AG04450 (cell line): ENCODE data around the gene KAT7. TPM values are rescaled to one million over a fixed set of nuclear protein-coding genes. Genes with fewer than 3 reads are reported as not detected.

Source experiments
- CTCF ChIA-PET: fragments of 300-600, 350-600 bp; formaldehyde crosslinking; extraction: SDS; loops from one replicate; lab custom pipeline; 2022; ENCODE audit warnings: antibody characterized with exemption, inconsistent platforms; lab: Charles Lee
- POLR2A ChIA-PET: fragments of 350-600 bp; formaldehyde crosslinking; extraction: SDS; loops from one replicate; lab custom pipeline; 2021; ENCODE audit warnings: antibody characterized with exemption, inconsistent platforms; lab: Yijun Ruan, JAX
- DNase-seq: peaks from one replicate; pipeline ENCODE4 v3.0.0-alpha.2; 2011; ENCODE audit warnings: low read depth, low spot score
- H3K27ac ChIP-seq: one replicate; pipeline ENCODE4 v1.5.1; 2012; ENCODE audit warnings: low read depth, low read length, control low read depth
- H3K27me3 ChIP-seq: one replicate; pipeline ENCODE4 v1.6.0; 2012; ENCODE audit warnings: low read length; ENCODE audit not compliant: control insufficient read depth, insufficient read depth
- H3K4me3 ChIP-seq: 2 replicates; pipeline ENCODE4 v1.5.1; 2011; ENCODE audit warnings: mild to moderate bottlenecking, low read depth, low read length, control low read depth
- H3K9me3 ChIP-seq: 2 replicates; pipeline ENCODE4 v1.5.1; 2012; ENCODE audit warnings: low read length; ENCODE audit not compliant: control insufficient read depth, insufficient read depth
- polyA minus RNA-seq: library from RNA; depleted of rRNA, polyadenylated mRNA; stranded (reverse); fragments of >200 nt; gene quantifications from 2 replicates; pipeline ENCODE4 v1.2.3, GENCODE V29; 2011; rRNA and poly(A)+ RNA removed
- polyA plus RNA-seq: library from polyadenylated mRNA; depleted of rRNA; stranded (reverse); fragments of >200 nt; gene quantifications from 2 replicates; pipeline ENCODE4 v1.2.3, GENCODE V29; 2011; rRNA removed
- TF ChIP-seq, protein P1 (sequence below): IDR thresholded peaks from 2 replicates; pipeline ENCODE4 v1.5.1; 2011; ENCODE audit warnings: low read depth, low read length, control low read depth, inconsistent platforms

The KAT7 gene
- polyA plus RNA-seq (26.5 and 27.0 TPM in 2 replicates), polyA minus RNA-seq (31.9 and 34.9 TPM in 2 replicates)

DNA sequence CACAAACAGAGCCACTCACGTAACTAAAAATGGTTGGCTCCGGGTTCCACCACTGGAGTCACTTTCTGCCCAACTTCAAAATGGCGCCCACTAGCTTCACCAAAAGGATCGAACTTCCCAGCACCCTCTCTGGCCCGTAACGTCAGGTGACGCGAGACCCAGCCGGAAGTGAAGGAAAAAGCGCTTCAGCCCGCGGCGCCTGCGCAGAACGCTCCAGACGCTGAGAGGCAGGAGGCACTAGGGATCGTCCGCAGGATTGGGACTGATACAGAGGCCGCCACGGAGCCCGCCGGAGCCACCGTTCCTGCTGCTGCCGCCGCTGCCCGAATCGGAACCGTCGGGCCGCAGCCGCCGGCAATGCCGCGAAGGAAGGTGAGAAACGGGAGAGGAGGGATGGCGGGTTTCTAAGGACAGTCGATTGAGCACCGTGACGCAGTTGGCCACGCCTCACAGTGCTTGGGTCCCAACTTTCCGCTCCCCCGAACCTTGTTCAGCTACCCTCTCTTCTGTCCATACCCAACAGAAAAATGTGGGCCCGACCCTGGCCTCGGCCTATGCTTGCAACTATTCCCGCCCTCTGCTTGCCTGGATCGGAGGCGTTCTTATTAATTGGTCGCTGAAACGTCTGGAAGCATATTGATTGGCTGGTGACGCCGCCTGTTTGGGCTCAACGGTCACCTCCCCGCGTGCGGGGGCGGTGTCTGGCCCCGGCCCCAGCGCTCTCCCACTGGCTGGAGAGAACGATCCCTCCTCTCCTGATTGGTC is at the start of gene KAT7:
Gene KAT7 (plus strand): TSS at position 204 of the 765 bp plus-strand sequence. CDS start 154 bp downstream, at position 358.
- Histone ChIP-seq H3K27ac (peak within 1 kb of the TSS; percentile 98), H3K9me3 (peaks cover 2% of the 10 kb centered on the region; the same call in 1 of the 2 replicates), H3K4me3 (peak within 1 kb of the TSS; percentile 99), H3K27me3 (no peaks in the 10 kb centered on the region)
- ChIA-PET POLR2A (interaction anchor here (0.5 to 1.7 kb wide), 5 partner anchors 12 to 80 kb away, joined by 3 to 10 read pairs (median 4); partner anchors contain the start of genes FAM117A and SLC35B1), CTCF (no interaction called here)
- peak; percentile 98 for DNase-seq
- TF ChIP-seq, protein P1, sequence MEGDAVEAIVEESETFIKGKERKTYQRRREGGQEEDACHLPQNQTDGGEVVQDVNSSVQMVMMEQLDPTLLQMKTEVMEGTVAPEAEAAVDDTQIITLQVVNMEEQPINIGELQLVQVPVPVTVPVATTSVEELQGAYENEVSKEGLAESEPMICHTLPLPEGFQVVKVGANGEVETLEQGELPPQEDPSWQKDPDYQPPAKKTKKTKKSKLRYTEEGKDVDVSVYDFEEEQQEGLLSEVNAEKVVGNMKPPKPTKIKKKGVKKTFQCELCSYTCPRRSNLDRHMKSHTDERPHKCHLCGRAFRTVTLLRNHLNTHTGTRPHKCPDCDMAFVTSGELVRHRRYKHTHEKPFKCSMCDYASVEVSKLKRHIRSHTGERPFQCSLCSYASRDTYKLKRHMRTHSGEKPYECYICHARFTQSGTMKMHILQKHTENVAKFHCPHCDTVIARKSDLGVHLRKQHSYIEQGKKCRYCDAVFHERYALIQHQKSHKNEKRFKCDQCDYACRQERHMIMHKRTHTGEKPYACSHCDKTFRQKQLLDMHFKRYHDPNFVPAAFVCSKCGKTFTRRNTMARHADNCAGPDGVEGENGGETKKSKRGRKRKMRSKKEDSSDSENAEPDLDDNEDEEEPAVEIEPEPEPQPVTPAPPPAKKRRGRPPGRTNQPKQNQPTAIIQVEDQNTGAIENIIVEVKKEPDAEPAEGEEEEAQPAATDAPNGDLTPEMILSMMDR, result no peak

DNA sequence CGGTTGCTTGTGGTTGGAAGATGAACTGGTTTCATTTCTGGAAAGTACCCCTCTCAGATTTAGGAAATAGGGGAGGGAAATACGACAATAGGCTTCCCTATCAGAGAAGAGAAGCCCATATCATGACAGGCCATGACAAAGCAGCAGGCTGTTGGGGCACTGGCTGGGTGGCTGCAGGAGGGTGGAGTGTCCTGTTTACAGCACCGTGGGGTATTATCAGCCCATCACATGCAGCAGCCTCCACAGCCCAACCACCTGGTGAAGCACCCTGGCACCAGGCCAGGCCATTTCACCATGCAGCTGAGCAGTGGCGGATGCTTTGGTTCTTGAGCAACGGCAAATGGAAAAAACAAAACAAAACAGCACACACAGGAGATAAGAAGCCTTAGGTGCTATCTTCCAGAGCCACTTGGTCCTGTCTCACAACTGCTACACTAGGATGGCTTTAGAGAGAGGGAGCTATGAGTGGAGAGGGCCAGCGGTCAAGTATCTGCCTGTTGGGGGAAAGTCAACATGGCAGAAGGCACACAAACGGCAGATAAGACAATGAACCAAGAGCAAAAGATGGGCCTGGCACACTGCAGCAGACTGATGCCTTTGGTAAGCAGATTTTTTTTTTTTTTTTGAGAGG is 48.7 kb upstream of the KAT7 start:
- CTCF ChIA-PET, result no interaction called here
- Histone ChIP-seq H3K9me3 (no peaks in the 10 kb centered on the region), H3K27me3 (peaks cover 5% of the 10 kb centered on the region), H3K27ac (no peak overlapping the region), H3K4me3 (no peak overlapping the region)
- no peak for DNase-seq
- POLR2A ChIA-PET, result interaction anchor here (0.7 kb wide), 1 partner anchor 13 kb away, joined by 4 read pairs; no protein-coding TSS in a partner anchor
- TF ChIP-seq, protein P1, result no peak

DNA sequence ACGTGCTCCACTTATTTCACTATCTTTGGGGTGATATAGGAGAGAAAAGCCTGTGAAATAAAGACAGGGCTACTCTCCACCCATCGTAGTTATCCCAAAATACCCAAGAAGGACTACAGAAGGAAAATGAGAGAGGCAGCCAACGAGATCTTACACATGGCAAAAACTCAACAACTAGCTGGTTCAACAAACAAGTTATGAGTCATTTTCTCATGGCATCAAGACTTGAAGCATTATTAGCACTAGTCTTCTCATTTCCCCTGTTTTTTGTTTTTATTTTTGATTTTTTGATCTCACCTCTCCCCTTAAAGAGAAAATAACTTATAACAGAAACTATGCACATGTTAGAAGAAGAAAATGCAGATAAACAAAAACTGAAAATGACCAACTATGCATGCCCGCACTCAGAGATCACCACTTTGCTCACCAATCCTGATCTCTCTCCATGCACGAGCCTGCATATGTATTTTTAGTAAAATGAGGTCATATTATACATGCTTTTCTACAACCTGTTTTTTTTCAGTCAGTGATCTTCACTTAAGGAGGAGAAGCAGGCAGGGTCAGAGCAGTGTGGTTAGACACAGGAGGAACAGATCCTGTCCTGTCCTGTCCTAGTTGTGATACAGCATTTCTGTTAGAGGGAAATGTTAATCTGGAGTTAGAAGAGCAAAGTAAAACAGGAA is 47.3 kb upstream of the KAT7 start:
- H3K4me3 ChIP-seq, result no peak overlapping the region
- DNase-seq, result no peak
- POLR2A ChIA-PET, result no interaction called here
- H3K9me3 ChIP-seq, result no peaks in the 10 kb centered on the region
- CTCF ChIA-PET, result no interaction called here
- H3K27ac ChIP-seq, result no peak overlapping the region
- peaks cover 5% of the 10 kb centered on the region for H3K27me3 ChIP-seq
- TF ChIP-seq, protein P1, result no peak

DNA sequence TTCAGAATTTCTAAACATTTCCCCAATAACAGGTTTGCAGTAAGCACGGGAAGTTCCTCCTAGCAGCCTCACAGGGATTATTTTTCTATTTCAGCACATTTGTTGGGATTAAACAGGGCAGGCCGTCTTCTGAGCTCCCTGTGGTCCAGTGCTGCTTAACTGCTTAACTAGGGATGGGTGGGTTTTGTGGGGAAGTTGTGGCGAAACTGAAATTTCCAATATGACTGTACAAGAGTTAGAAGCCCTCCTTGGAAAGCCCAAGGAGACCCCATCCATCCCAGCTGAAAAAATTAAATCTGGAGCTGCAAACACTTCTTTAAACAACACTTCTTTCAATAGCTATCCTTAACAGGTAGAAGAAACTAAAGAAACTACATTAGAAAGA is 46.8 kb upstream of the KAT7 start:
- Histone ChIP-seq H3K27ac (no peak overlapping the region), H3K27me3 (peaks cover 5% of the 10 kb centered on the region), H3K4me3 (no peak overlapping the region), H3K9me3 (no peaks in the 10 kb centered on the region)
- TF ChIP-seq, protein P1, result no peak
- POLR2A ChIA-PET, result no interaction called here
- DNase-seq, result no peak
- CTCF ChIA-PET, result no interaction called here
